ENCODE results near the gene PFDN1. TPM values are rescaled to one million over a fixed set of nuclear protein-coding genes. Genes with fewer than 3 reads are reported as not detected.

The PFDN1 gene
- total and polyA plus RNA-seq, 9 of the 15 experiments (the other 6 are each of a cell fraction or from before 2014, with no cell fraction given) = 45.5 to 215 (median 78.0) TPM

DNA sequence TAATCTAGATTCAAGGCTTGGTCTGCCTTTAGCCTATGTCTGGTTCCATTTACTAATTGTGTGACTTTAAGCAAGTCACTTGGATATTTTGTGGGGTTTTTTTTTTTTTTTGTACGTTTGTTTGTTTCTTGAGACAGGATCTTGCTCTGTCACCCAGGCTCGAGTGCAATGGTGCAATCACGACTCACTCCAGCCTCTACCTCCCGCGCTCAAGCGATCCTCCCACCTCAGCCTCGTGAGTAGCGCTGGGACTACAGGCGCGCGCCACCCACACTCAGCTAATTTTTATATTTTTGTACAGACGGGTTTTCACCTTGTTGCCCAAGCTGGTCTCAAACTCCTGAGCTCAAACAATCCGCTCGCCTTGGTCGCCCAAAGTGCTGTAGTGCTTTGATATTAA is 1.1 kb upstream of the PFDN1 start (continued):
- TF ChIP-seq DPF2 (IDR thresholded peaks at IDR 0.05) (no peak), BRD9 (IDR thresholded peaks at IDR 0.05; ENCODE audit: low read depth, partially characterized antibody) (no peak), NFXL1 (CRISPR knock-in tag; IDR thresholded peaks at IDR 0.05) (no peak), ARID1B (IDR thresholded peaks at IDR 0.05) (0 out of 2 replicates have a peak, but pooled peaks have one; percentile 7), ZNF551 (CRISPR knock-in tag; IDR thresholded peaks at IDR 0.05) (no peak), THRAP3 (IDR thresholded peaks at IDR 0.05; ENCODE audit: borderline replicate concordance) (peak; percentile 39; the same call in 1 of the 2 replicates), CHCHD3 (CRISPR knock-in tag; IDR thresholded peaks at IDR 0.05) (no peak), ZFX (CRISPR knock-in tag; IDR thresholded peaks at IDR 0.05) (no peak), NR1H2 (CRISPR knock-in tag; IDR thresholded peaks at IDR 0.05) (no peak), ESRRA (IDR thresholded peaks at IDR 0.05; ENCODE audit: borderline replicate concordance, low read depth) (no peak), ZBTB7A (IDR thresholded peaks at IDR 0.05; ENCODE audit: borderline replicate concordance, control insufficient read depth, low read depth, low read length) (no peak), ZNF76 (CRISPR knock-in tag; IDR thresholded peaks at IDR 0.05; ENCODE audit: borderline replicate concordance) (no peak), MBD2 (IDR thresholded peaks at IDR 0.05; ENCODE audit: borderline replicate concordance, low read depth) (no peak), SMARCE1 (IDR thresholded peaks at IDR 0.05) (no peak), ZNF696 (CRISPR knock-in tag; conservative IDR thresholded peaks at IDR 0.05) (no peak), SIRT6 (IDR thresholded peaks at IDR 0.05; ENCODE audit: low read depth, low read length) (no peak), TAF15 (IDR thresholded peaks at IDR 0.05; ENCODE audit: low read depth, low read length) (no peak), HLTF (IDR thresholded peaks at IDR 0.05) (no peak), ZNF589 (CRISPR knock-in tag; IDR thresholded peaks at IDR 0.05; ENCODE audit: low read depth) (no peak), RFX5 (IDR thresholded peaks at IDR 0.05; ENCODE audit: low read depth, low read length) (no peak)
- TF ChIP-seq, protein P1, sequence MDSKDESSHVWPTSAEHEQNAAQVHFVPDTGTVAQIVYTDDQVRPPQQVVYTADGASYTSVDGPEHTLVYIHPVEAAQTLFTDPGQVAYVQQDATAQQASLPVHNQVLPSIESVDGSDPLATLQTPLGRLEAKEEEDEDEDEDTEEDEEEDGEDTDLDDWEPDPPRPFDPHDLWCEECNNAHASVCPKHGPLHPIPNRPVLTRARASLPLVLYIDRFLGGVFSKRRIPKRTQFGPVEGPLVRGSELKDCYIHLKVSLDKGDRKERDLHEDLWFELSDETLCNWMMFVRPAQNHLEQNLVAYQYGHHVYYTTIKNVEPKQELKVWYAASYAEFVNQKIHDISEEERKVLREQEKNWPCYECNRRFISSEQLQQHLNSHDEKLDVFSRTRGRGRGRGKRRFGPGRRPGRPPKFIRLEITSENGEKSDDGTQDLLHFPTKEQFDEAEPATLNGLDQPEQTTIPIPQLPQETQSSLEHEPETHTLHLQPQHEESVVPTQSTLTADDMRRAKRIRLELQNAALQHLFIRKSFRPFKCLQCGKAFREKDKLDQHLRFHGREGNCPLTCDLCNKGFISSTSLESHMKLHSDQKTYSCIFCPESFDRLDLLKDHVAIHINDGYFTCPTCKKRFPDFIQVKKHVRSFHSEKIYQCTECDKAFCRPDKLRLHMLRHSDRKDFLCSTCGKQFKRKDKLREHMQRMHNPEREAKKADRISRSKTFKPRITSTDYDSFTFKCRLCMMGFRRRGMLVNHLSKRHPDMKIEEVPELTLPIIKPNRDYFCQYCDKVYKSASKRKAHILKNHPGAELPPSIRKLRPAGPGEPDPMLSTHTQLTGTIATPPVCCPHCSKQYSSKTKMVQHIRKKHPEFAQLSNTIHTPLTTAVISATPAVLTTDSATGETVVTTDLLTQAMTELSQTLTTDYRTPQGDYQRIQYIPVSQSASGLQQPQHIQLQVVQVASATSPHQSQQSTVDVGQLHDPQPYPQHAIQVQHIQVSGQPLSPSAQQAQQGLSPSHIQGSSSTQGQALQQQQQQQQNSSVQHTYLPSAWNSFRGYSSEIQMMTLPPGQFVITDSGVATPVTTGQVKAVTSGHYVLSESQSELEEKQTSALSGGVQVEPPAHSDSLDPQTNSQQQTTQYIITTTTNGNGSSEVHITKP (IDR thresholded peaks at IDR 0.05; ENCODE audit: partially characterized antibody) = no peak
- TF ChIP-seq, protein P2, sequence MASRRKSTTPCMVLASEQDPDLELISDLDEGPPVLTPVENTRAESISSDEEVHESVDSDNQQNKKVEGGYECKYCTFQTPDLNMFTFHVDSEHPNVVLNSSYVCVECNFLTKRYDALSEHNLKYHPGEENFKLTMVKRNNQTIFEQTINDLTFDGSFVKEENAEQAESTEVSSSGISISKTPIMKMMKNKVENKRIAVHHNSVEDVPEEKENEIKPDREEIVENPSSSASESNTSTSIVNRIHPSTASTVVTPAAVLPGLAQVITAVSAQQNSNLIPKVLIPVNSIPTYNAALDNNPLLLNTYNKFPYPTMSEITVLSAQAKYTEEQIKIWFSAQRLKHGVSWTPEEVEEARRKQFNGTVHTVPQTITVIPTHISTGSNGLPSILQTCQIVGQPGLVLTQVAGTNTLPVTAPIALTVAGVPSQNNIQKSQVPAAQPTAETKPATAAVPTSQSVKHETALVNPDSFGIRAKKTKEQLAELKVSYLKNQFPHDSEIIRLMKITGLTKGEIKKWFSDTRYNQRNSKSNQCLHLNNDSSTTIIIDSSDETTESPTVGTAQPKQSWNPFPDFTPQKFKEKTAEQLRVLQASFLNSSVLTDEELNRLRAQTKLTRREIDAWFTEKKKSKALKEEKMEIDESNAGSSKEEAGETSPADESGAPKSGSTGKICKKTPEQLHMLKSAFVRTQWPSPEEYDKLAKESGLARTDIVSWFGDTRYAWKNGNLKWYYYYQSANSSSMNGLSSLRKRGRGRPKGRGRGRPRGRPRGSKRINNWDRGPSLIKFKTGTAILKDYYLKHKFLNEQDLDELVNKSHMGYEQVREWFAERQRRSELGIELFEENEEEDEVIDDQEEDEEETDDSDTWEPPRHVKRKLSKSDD (conservative IDR thresholded peaks at IDR 0.05; ENCODE audit: low read length) = no peak
- TF ChIP-seq, protein P3, sequence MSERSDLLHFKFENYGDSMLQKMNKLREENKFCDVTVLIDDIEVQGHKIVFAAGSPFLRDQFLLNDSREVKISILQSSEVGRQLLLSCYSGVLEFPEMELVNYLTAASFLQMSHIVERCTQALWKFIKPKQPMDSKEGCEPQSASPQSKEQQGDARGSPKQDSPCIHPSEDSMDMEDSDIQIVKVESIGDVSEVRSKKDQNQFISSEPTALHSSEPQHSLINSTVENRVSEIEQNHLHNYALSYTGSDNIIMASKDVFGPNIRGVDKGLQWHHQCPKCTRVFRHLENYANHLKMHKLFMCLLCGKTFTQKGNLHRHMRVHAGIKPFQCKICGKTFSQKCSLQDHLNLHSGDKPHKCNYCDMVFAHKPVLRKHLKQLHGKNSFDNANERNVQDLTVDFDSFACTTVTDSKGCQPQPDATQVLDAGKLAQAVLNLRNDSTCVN (CRISPR knock-in tag; IDR thresholded peaks at IDR 0.05) = no peak

All from K562 (cell line).